GM23338 (cell line): ENCODE measurements around the gene PSMB3. TPM values are rescaled to one million over a fixed set of nuclear protein-coding genes. Genes with fewer than 3 reads are reported as not detected.

ENCODE experiments used
- ATAC-seq: fragments of 200-7000 bp; cut with Tn5 transposase; 3 replicates; pipeline ENCODE4 v1.9.1; 2020
- DNase-seq: peaks from one replicate; pipeline ENCODE4 v3.0.0-alpha.2; 2015; ENCODE audit warnings: low spot score
- H2AFZ ChIP-seq: fragments of 200-600 bp; sonication (generic); 2 replicates; pipeline ENCODE4 v1.8.0; 2016; ENCODE audit warnings: antibody characterized with exemption, mild to moderate bottlenecking, moderate library complexity
- H3F3A ChIP-seq: fragments of 200-600 bp; sonication (generic); replicated peaks from 2 replicates; pipeline ENCODE4 v1.8.0; 2017; ENCODE audit warnings: antibody characterized with exemption, mixed run types, low read depth
- H3K27ac ChIP-seq: fragments of 200-600 bp; sonication (generic); 2 replicates; pipeline ENCODE4 v1.6.1; 2016; ENCODE audit warnings: low read depth
- H3K27me3 ChIP-seq: fragments of 200-600 bp; sonication (generic); 2 replicates; pipeline ENCODE4 v1.8.0; 2016; ENCODE audit warnings: mild to moderate bottlenecking, mixed run types, moderate library complexity; ENCODE audit not compliant: insufficient read depth
- H3K36me3 ChIP-seq: fragments of 200-600 bp; sonication (generic); 2 replicates; pipeline ENCODE4 v1.8.0; 2016; ENCODE audit warnings: mild to moderate bottlenecking; ENCODE audit not compliant: insufficient read depth
- H3K4me1 ChIP-seq: fragments of 200-600 bp; sonication (generic); 2 replicates; pipeline ENCODE4 v1.8.0; 2016; ENCODE audit warnings: mild to moderate bottlenecking, moderate library complexity; ENCODE audit not compliant: insufficient read depth
- H3K4me2 ChIP-seq: fragments of 200-600 bp; sonication (generic); 2 replicates; pipeline ENCODE4 v1.7.1; 2017; ENCODE audit warnings: mixed run types
- H3K4me3 ChIP-seq: fragments of 200-600 bp; sonication (generic); 2 replicates; pipeline ENCODE4 v1.6.1; 2016; ENCODE audit warnings: mixed run types
- H3K79me2 ChIP-seq: fragments of 200-600 bp; sonication (generic); replicated peaks from 2 replicates; pipeline ENCODE4 v1.8.0; 2017; ENCODE audit warnings: mild to moderate bottlenecking; ENCODE audit not compliant: insufficient read depth
- H3K9me2 ChIP-seq: fragments of 200-600 bp; sonication (generic); 2 replicates; pipeline ENCODE4 v1.8.0; 2017; ENCODE audit not compliant: insufficient read depth
- H4K20me1 ChIP-seq: fragments of 200-600 bp; sonication (generic); replicated peaks from 2 replicates; pipeline ENCODE4 v1.8.0; 2017; ENCODE audit warnings: mild to moderate bottlenecking; ENCODE audit not compliant: insufficient read depth
- H3K27ac Mint-ChIP-seq: 2 replicates; pipeline ENCODE4 v1.8.0; 2020; ENCODE audit warnings: inconsistent platforms, mild to moderate bottlenecking, moderate library complexity, mixed read lengths
- H3K27me3 Mint-ChIP-seq: 3 replicates; pipeline ENCODE4 v1.8.0; 2022; ENCODE audit warnings: low read depth, mild to moderate bottlenecking, moderate library complexity, mixed read lengths, inconsistent platforms; ENCODE audit not compliant: insufficient read depth, poor library complexity
- H3K36me3 Mint-ChIP-seq: 3 replicates; pipeline ENCODE4 v1.8.0; 2021; ENCODE audit warnings: low read depth, mild to moderate bottlenecking, inconsistent platforms, moderate library complexity, mixed read lengths
- H3K4me1 Mint-ChIP-seq: 3 replicates; pipeline ENCODE4 v1.8.0; 2020; ENCODE audit warnings: mild to moderate bottlenecking, inconsistent platforms, mixed read lengths
- H3K4me3 Mint-ChIP-seq: 3 replicates; pipeline ENCODE4 v1.8.0; 2021; ENCODE audit warnings: moderate library complexity, mild to moderate bottlenecking, inconsistent platforms, mixed read lengths
- H3K9me3 Mint-ChIP-seq: 3 replicates; pipeline ENCODE4 v1.8.0; 2020; ENCODE audit warnings: moderate library complexity, mild to moderate bottlenecking, inconsistent platforms, mixed read lengths
- EZH2 ChIP-seq: fragments of 200-600 bp; sonication (generic); IDR thresholded peaks from one replicate; pipeline ENCODE4 v1.8.0; 2017; ENCODE audit warnings: antibody characterized with exemption, mild to moderate bottlenecking, low read depth; ENCODE audit not compliant: unreplicated experiment
- JUNB ChIP-seq: IDR thresholded peaks from one replicate; pipeline ENCODE4 v1.6.1; 2016; ENCODE audit warnings: antibody characterized with exemption; ENCODE audit not compliant: unreplicated experiment
- ZNF114 ChIP-seq: fragments of 250-450 bp; sonication (Bioruptor Pico); IDR thresholded peaks from 2 replicates; pipeline ENCODE4 v1.5.0; 2020; ENCODE audit warnings: mild to moderate bottlenecking, moderate library complexity
- polyA plus RNA-seq: library from polyadenylated mRNA; unstranded; fragments of >200 nt; fragmentation: Nextera tagmentation; extraction: Ambion mirVana; gene quantifications from 2 replicates; pipeline ENCODE4 v1.2.1, GENCODE V29; 2016
- total RNA-seq: library from RNA; depleted of rRNA; stranded (reverse); fragments of >200 nt; shearing (Covaris generic); gene quantifications from 2 replicates; pipeline ENCODE4 v1.2.3, GENCODE V29; 2014
- TF ChIP-seq, protein P1 (sequence below): fragments of 250-450 bp; sonication (Bioruptor Pico); IDR thresholded peaks from 2 replicates; pipeline ENCODE4 v1.5.0; 2020; ENCODE audit warnings: mild to moderate bottlenecking, moderate library complexity
- TF ChIP-seq, protein P2 (sequence below): IDR thresholded peaks from 2 replicates; pipeline ENCODE4 v1.6.1; 2016; ENCODE audit warnings: antibody characterized with exemption

Gene PSMB3
- total and polyA plus RNA-seq, 2 experiments from 2014 or later = 250 to 523 TPM

GRCh38 chr17:38707678-38708351 lies 44.7 kb upstream of the PSMB3 start (continued):
- TF ChIP-seq, protein P1, sequence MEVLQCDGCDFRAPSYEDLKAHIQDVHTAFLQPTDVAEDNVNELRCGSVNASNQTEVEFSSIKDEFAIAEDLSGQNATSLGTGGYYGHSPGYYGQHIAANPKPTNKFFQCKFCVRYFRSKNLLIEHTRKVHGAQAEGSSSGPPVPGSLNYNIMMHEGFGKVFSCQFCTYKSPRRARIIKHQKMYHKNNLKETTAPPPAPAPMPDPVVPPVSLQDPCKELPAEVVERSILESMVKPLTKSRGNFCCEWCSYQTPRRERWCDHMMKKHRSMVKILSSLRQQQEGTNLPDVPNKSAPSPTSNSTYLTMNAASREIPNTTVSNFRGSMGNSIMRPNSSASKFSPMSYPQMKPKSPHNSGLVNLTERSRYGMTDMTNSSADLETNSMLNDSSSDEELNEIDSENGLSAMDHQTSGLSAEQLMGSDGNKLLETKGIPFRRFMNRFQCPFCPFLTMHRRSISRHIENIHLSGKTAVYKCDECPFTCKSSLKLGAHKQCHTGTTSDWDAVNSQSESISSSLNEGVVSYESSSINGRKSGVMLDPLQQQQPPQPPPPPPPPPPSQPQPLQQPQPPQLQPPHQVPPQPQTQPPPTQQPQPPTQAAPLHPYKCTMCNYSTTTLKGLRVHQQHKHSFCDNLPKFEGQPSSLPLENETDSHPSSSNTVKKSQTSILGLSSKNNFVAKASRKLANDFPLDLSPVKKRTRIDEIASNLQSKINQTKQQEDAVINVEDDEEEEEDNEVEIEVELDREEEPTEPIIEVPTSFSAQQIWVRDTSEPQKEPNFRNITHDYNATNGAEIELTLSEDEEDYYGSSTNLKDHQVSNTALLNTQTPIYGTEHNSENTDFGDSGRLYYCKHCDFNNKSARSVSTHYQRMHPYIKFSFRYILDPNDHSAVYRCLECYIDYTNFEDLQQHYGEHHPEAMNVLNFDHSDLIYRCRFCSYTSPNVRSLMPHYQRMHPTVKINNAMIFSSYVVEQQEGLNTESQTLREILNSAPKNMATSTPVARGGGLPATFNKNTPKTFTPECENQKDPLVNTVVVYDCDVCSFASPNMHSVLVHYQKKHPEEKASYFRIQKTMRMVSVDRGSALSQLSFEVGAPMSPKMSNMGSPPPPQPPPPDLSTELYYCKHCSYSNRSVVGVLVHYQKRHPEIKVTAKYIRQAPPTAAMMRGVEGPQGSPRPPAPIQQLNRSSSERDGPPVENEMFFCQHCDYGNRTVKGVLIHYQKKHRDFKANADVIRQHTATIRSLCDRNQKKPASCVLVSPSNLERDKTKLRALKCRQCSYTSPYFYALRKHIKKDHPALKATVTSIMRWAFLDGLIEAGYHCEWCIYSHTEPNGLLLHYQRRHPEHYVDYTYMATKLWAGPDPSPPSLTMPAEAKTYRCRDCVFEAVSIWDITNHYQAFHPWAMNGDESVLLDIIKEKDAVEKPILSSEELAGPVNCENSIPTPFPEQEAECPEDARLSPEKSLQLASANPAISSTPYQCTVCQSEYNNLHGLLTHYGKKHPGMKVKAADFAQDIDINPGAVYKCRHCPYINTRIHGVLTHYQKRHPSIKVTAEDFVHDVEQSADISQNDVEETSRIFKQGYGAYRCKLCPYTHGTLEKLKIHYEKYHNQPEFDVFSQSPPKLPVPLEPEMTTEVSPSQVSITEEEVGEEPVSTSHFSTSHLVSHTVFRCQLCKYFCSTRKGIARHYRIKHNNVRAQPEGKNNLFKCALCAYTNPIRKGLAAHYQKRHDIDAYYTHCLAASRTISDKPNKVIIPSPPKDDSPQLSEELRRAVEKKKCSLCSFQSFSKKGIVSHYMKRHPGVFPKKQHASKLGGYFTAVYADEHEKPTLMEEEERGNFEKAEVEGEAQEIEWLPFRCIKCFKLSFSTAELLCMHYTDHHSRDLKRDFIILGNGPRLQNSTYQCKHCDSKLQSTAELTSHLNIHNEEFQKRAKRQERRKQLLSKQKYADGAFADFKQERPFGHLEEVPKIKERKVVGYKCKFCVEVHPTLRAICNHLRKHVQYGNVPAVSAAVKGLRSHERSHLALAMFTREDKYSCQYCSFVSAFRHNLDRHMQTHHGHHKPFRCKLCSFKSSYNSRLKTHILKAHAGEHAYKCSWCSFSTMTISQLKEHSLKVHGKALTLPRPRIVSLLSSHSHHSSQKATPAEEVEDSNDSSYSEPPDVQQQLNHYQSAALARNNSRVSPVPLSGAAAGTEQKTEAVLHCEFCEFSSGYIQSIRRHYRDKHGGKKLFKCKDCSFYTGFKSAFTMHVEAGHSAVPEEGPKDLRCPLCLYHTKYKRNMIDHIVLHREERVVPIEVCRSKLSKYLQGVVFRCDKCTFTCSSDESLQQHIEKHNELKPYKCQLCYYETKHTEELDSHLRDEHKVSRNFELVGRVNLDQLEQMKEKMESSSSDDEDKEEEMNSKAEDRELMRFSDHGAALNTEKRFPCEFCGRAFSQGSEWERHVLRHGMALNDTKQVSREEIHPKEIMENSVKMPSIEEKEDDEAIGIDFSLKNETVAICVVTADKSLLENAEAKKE (CRISPR knock-in tag) = no peak
- TF ChIP-seq ZNF114 (CRISPR knock-in tag) = no peak
- TF ChIP-seq, protein P2, sequence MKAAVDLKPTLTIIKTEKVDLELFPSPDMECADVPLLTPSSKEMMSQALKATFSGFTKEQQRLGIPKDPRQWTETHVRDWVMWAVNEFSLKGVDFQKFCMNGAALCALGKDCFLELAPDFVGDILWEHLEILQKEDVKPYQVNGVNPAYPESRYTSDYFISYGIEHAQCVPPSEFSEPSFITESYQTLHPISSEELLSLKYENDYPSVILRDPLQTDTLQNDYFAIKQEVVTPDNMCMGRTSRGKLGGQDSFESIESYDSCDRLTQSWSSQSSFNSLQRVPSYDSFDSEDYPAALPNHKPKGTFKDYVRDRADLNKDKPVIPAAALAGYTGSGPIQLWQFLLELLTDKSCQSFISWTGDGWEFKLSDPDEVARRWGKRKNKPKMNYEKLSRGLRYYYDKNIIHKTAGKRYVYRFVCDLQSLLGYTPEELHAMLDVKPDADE = no peak

DNA sequence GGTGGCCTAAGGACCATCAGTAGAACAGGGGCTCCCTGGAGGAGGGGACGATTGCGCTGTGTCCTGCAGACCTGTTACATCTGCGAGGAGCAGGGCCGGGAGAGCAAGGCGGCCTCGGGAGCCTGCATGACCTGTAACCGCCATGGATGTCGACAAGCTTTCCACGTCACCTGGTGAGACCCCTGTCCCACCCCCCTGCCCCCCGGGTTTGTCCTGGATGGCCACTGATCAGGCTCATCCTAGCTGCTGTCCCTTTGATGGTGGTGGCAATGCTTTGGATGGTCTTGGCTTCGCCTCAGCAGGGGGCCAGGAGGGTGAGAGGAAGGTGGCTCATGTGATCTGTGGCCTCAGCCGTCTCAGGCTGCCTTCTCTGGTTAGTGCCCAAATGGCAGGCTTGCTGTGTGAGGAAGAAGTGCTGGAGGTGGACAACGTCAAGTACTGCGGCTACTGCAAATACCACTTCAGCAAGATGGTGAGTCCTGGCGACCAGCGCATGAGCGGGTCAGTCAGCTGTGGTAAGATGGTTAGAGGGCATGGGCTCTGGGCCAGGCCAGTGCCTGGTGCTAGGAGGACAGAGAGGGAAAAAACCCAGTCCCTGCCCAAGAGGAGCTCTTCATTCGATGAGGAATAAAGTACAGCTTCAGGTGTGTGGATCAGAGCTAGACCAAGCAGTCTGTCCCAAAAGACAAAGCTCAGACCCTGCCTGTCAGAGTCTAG lies 43.3 kb upstream of the PSMB3 start:
- peaks cover 57% of the 10 kb centered on the region for H3K27me3 ChIP-seq
- Mint-ChIP-seq H3K4me1 (peaks cover 69% of the 10 kb centered on the region), H3K4me3 (no peak overlapping the region), H3K27me3 (peaks cover 54% of the 10 kb centered on the region), H3K27ac (no peak overlapping the region), H3K36me3 (peaks cover 14% of the 10 kb centered on the region), H3K9me3 (peaks cover 3% of the 10 kb centered on the region; the same call in 2 of the 3 replicates)
- no peaks in the 10 kb centered on the region for H3K79me2 ChIP-seq
- DNase-seq (no peak), ATAC-seq (no peak)
- H3K27ac ChIP-seq = no peak overlapping the region
- TF ChIP-seq JUNB (no peak), EZH2 (no peak)
- no peak overlapping the region for H2AFZ ChIP-seq
- peaks cover 26% of the 10 kb centered on the region for H3F3A ChIP-seq
- H3K36me3 ChIP-seq = no peaks in the 10 kb centered on the region
- H3K4me2 ChIP-seq = no peak overlapping the region
- peaks cover 5% of the 10 kb centered on the region; the same call in 1 of the 2 replicates for H4K20me1 ChIP-seq
- peaks cover 39% of the 10 kb centered on the region for H3K4me1 ChIP-seq
- H3K9me2 ChIP-seq = no peaks in the 10 kb centered on the region
- no peak overlapping the region for H3K4me3 ChIP-seq
